KOPT-K1 (cell line): ENCODE results near the gene B4GAT1.
A peak's percentile ranks its signal among the peaks of the same experiment; 100 is the strongest.
"Not testable (repeated sequence)": the region's sequence is repeated elsewhere in the genome, so short reads cannot be mapped to it uniquely, and the experiment has no call there.

Experiments
- H3K27ac ChIP-seq: fragments of 200-600 bp; sonication (generic); 2 replicates; pipeline ENCODE4 v1.5.1; 2016; ENCODE audit warnings: antibody characterized with exemption, mild to moderate bottlenecking, low read depth, low read length; ENCODE audit not compliant: poor library complexity, severe bottlenecking
- H3K36me3 ChIP-seq: fragments of 200-600 bp; sonication (generic); 2 replicates; pipeline ENCODE4 v1.5.1; 2017; ENCODE audit warnings: antibody characterized with exemption, mild to moderate bottlenecking, low read length, moderate library complexity; ENCODE audit not compliant: insufficient read depth
- H3K9me3 ChIP-seq: fragments of 200-600 bp; sonication (generic); 2 replicates; pipeline ENCODE4 v1.5.1; 2017; ENCODE audit warnings: antibody characterized with exemption, low read length, mild to moderate bottlenecking; ENCODE audit not compliant: insufficient read depth, poor library complexity, severe bottlenecking

Gene B4GAT1

DNA sequence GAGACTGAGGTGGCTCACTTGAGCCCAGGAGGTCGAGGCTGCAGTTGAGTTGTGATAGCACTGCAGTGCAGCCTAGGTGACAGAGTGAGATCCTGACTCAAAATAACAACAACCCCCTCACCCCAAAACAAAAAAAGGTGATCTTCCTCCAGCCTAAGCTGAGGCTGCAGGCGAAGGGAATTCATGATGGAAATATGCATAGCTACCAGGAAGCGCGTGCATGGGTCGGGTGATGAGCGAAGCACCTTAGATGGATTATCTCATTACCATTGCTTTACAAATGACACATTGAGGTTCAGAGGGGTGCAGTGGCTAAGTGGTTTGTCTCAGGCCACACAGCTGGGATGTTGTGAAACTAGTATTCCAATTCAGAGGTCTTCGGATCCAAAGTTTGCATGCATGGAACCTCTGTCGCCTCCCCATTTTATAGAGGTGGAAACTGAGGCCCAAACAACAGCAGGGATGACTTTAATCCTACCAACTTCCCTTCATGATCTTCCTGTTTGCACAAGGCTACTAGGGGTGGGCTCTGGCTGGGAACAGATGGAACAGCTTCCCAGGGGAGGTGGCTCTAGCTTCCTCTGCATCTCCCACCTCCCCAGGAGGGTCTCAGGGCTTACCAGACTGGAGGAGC, 19.5 kb upstream of the B4GAT1 start:
- Histone ChIP-seq H3K9me3 (no peaks in the 10 kb centered on the region), H3K36me3 (no peaks in the 10 kb centered on the region), H3K27ac (no peak overlapping the region)

DNA sequence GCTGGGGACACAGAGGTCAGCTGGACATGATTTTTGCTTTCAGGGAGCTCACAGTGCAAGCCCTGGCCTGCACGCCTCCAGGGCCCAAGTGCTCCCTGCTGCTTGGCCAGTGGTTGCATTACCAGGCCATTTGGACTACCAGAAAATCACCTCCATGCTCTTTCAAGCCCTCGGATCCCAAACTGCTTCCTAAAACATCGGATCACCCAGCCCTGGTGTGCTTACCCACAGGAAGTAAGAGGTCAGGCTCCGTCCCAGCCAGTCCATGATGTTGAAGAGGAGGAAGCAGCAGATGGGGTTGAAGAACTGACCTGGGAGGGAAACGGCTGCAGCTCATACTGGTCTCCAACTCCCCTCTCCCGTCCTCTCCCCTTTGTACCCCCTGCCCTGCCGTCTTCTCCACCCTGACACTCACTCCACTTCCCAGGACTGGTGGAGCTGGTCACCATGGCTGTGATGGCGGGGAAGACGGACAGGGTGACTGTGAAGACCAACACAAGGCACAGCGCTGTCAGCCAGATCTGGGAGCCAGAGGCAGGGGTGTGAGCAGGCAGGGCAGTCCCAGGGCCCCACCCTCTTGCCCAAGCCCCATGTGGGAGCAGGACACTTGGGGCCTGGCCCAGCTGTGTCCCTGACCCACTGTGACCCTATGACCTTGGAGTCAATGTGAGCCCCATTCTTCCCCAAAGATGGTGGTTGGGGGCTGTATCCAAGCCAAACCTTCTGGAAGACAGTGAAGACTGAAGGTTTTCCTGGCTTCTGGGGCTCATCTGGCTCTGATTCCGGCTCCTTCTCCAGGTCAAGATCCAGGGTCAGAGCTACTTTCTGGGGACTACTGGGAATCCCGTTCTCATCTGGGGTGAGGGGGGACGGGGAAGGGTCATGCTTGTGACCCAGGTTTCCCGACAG, 18.5 kb upstream of the B4GAT1 start:
- Histone ChIP-seq H3K9me3 (no peaks in the 10 kb centered on the region), H3K27ac (no peak overlapping the region), H3K36me3 (peaks cover 4% of the 10 kb centered on the region; the same call in 1 of the 2 replicates)

DNA sequence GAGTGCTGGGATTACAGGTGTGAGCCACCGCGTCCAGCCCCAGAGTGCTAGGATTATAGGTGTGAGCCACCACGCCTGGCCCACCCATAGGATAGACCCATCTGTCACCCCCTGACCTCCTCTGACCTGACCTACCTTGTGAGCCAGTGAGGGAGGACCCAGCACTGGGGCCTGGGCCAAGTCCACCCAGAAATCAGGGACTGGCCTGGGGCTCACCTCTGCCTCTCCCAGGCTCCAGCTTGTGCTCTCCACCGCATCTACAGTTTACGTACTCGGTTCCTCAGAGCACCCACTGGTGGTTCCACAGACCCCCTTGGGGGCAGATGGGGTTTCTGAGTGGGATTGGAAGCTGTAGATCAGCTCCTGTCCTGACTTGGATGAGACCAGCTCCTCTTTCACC, 17.7 kb upstream of the B4GAT1 start:
- no peak overlapping the region for H3K27ac ChIP-seq
- no peaks in the 10 kb centered on the region for H3K9me3 ChIP-seq
- H3K36me3 ChIP-seq, result peaks cover 5% of the 10 kb centered on the region; the same call in 1 of the 2 replicates

DNA sequence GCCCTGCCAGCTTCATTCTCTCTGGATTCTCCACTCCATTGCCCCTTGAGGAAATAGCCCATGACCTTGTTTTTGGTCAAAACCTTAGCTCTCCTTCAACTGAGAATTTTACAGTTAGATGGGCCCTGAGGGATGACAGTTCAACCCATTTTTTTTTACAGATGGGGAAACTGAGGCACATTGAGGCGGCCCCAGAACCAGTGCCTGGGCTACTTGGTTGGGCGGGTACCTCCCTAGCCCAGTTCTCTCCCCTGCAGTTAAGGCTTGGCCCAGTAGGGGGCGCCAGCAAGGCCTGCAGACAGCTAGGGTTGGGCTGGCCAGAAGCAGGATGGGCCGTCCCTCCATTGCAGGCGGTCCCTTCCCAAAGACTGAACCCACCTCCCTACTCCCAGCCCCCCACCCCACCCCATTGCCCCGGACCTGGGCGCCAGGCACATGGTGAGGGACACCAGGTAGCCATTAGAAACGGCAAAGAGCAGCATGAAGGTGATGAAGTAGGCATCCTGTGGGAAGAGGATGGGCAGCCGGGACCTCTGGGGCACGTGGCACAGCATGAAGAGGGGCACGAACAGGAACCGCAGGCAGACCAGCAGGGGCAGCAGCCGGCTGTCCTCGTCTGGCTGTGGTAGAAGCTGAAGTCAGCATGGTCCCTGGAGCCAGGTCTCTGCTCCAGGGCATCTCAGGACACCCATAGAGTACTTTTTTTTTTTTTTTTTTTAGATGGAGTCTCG, 16.5 kb upstream of the B4GAT1 start:
- Histone ChIP-seq H3K36me3 (peaks cover 5% of the 10 kb centered on the region; the same call in 1 of the 2 replicates), H3K9me3 (no peaks in the 10 kb centered on the region), H3K27ac (no peak overlapping the region)

DNA sequence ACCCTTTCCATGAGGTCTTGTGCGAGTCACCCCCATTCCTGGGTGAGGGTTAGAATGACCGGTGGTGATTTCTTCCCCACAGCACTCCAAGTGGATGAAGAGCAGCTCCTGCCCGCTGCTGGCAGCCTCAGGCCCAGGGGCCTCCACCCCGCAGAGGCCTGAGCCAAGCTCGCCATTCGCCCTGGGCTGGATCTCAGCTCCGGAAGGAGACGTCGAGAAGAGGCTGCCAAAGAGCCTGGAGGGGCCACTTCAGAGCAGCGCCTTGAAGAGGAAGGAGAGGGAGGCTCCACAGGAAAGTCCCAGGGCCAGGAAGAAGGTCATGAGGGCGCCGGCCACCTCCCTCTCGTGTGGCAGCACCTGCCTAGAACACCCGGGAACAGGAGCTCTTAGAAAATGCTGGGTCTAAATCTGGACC, 15.8 kb upstream of the B4GAT1 start:
- no peaks in the 10 kb centered on the region for H3K9me3 ChIP-seq
- H3K27ac ChIP-seq, result no peak overlapping the region
- H3K36me3 ChIP-seq, result peaks cover 5% of the 10 kb centered on the region; the same call in 1 of the 2 replicates

DNA sequence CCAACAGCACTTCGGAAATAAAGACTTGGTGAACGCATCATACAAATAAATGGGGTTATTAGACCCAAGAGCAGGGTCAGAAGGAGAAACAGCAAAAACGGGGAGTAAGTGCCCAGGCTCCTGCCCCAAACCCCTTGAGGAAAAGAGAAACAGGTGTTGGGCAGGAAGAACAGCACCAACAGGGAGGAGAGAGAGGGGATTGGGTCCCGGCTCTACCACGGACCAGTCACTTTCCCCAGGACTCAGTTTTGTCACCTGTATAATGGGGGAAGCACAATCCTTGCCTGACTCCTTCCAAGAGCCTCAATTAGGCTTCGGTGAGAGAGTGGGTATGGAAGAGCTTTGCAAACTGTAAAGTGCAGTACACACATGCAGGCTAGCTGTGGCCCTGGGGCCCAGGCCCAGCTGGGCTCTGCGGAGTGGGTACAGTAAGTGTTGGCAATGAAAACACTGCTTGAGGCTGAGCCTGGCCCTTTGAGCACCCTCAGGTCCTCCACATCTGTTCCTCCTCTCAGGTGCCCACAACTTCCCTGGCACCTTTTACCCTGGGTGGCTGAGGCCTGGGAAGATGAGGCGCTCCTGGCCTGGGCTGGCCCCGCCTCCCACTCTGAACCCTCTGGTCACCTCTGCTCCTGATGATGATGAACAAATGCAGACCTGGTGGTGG, 15.2 kb upstream of the B4GAT1 start:
- H3K36me3 ChIP-seq, result peaks cover 5% of the 10 kb centered on the region; the same call in 1 of the 2 replicates
- no peak overlapping the region for H3K27ac ChIP-seq

DNA sequence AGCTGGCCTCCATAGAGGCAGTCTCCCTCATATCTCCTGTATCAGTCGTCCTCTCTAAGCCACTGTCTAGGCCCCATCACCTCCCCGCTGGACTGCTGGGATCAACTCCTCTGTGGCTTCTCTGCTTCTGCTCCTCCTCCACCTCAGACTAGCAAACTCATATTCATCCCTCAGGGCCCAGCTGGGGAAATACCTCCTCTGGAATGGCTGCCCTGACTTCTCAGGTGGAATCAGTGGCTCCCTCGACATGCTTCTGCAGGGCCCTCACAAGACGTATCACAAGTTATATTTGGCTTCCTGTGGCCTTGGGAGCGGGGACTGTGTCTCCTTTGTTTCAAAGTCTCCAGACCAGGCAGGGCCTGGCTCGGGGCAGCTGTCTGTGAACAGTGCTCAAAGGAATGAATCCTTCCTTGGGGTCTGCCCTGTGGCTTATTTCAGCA, 14.1 kb upstream of the B4GAT1 start:
- Histone ChIP-seq H3K36me3 (peaks cover 5% of the 10 kb centered on the region; the same call in 1 of the 2 replicates), H3K9me3 (no peaks in the 10 kb centered on the region), H3K27ac (no peak overlapping the region)

More for the DNA sequence above, 15.2 kb upstream of the B4GAT1 start:
- H3K9me3 ChIP-seq, result no peaks in the 10 kb centered on the region

DNA sequence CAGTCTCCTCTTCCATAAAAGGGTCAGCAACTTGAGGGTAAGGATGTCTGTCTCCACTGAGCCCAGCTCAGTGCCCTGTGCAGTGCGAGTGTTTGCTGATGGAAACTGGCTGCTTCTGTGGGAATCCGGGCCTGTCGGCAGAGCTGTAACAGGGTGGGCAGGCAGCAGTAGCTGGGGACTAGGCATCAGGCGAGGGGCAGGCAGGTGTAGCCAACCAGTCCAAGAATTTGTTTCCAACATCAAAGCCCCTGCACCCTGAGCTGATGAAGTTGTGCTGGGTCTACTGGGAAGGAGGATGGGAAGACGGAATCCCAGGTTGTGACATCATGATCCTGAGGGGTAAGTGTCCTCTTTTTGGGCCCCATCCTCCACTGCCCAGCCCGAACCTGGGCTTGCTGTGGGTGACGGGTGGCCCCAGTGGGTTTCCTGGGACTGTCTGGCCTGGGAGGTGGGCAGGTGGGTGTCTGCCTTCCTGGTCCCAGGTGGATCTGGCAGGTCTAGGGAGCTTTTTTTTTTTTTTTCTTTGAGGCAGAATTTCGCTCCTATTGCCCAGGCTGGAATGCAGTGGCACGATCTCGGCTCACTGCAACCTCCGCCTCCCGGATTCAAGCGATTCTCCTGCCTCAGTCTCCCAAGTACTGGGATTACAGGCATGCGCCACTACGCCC, 13.1 kb upstream of the B4GAT1 start:
- Histone ChIP-seq H3K36me3 (peaks cover 5% of the 10 kb centered on the region; the same call in 1 of the 2 replicates), H3K9me3 (no peaks in the 10 kb centered on the region)

DNA sequence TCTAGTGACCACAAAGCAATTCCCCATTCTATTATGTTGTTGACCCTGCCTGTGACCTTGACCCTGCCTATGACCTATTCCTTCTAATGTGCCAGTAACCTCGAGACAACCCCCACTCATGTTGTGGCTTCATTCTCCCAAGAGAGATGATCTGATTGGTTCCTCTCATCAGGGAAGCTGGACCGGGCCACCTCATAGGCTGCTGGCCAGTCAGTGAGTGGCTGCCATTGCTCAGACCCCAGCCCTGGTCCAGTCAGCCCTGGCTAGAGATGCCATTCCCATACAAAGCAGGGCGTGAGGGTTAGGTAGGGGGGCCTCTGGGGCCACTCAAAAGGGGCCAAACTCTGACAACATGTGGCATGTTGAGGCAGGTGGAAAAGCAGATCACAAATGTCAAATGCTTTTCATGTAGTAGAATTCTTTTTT, 12.2 kb upstream of the B4GAT1 start:
- no peak overlapping the region for H3K27ac ChIP-seq
- no peaks in the 10 kb centered on the region for H3K9me3 ChIP-seq
- H3K36me3 ChIP-seq, result peaks cover 5% of the 10 kb centered on the region; the same call in 1 of the 2 replicates

More for the DNA sequence above, 13.1 kb upstream of the B4GAT1 start:
- H3K27ac ChIP-seq, result no peak overlapping the region

DNA sequence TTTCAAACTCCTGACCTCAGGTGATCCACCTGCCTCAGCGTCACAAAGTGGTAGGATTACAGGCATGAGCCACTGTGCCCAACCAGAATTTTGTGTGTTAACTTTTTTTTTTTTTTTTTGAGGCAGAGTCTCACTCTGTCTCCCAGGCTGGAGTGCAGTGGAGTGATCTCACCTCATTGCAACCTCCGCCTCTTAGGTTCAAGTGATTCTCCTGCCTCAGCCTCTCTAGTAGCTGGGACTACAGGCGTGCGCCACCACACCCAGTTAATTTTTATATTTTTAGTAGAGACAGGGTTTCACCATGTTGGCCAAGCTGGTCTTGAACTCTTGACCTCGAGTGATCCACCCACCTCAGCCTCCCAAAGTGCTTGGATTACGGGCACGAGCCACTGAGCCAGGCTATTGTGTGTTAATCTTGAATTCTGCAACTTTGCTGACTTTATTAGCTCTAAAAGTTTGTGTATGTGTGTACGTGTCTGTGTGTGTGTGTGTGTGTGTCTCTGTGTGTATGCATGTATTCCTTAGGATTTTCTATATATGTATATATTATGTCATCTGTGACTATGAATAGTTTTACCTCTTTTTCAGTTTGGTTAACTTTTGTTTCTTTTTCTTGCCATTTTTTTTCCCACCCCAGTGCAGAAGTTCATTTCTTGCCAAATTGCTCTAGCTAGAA, 3.3 kb upstream of the B4GAT1 start:
- not testable (repeated sequence) for H3K27ac ChIP-seq, H3K9me3 ChIP-seq
- H3K36me3 ChIP-seq, result peaks cover 14% of the 10 kb centered on the region; the same call in 1 of the 2 replicates

DNA sequence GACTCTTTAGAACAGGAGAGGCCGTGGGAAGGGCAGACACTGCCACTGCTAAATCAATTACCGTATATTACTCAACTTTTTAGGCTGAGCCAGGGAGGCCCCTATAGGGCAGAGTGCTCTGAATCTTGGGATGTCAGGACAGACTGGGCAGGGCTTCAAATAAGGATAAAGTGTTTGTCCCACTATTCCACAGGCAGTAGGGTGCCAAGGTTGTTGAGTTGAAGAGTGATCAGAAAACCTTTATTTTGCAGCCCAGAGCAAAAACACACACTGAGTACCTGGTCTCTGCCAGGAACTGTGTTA, 1.6 kb upstream of the B4GAT1 start:
- Histone ChIP-seq H3K27ac (no peak overlapping the region), H3K36me3 (peaks cover 8% of the 10 kb centered on the region; the same call in 1 of the 2 replicates), H3K9me3 (no peaks in the 10 kb centered on the region)

DNA sequence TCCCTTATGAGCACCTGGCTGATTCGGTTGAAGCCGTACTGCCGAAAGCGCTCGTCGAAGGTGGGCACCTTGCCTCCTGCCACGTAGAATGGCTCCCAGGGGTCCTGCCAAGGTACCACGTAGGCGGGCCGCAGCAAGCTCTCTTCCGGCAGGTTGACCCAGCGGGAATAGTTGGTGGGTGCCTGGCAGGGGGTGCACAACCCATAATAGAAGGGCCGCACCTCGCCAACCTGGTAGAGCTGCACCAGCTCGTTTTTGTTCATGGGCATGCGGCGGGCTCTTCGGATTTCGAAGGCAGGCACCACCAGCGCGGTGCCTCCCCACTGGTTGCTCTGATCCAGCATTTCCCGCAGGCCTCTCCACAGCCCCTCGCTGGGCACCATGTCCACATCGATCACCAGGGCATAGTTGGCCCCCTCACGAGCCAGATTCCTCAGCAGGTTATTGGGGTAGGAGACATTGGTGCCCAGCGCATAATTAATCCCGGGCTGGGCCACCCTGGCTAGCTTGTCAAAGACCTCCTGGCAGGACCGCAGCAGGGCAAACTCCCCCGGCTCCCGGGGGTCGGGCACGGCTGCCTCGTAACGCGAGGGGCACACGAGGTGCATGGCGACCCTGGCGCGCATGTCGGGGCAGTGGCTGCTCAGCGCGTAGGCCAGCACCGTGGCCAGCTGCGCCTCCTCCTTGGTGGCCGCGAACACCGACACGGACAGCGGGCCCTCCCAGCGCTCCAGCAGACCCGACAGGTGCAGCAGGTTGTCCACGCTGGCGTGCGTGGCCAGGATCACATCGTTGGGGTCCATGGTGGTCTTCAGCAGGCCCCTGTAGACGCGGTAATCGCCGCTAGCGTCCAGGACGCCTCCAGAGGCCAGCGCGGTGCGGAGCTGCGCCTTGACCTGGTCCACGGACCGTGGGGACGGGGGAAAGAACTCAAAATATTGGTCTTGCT, 679 bp downstream of the B4GAT1 start:
- Histone ChIP-seq H3K27ac (peak overlapping the region; percentile 68), H3K36me3 (peaks cover 19% of the 10 kb centered on the region; the same call in 1 of the 2 replicates), H3K9me3 (no peaks in the 10 kb centered on the region)

DNA sequence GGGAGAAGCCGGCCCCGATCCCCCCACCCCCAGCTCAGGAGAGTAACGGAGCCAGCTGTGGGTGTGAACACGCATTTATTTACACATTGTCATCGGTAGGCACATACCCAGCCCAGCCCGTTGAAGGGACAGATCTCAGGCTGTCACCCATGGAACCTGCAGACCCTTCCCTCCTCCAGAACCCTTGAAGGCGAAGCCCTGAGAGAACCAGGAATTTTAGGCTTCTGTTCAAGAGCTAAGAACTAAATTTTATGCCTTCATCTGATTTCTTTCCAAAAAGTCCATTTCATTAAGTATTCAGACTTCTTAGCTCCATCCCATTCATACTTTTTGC, 2.1 kb downstream of the B4GAT1 start:
- Histone ChIP-seq H3K27ac (peak overlapping the region; percentile 62), H3K36me3 (peaks cover 33% of the 10 kb centered on the region), H3K9me3 (no peaks in the 10 kb centered on the region)
